Stimulated activated CD8-positive, alpha-beta memory T cell treated with anti-CD3 and anti-CD28 coated beads, Interleukin-4, amount 100 ng/mL, for 48 hours (primary cell): ENCODE data around the gene CPXM2.

Source experiments
- DNase-seq: peaks from one replicate; pipeline ENCODE4 v3.0.0-alpha.2; 2020

The CPXM2 gene

GRCh38 chr10:123729523-123729922 lies 162.1 kb downstream of the CPXM2 start:
- no peak for DNase-seq

GRCh38 chr10:123726836-123727235 lies 164.8 kb downstream of the CPXM2 start:
- no peak for DNase-seq

- no peak for DNase-seq
These were observed 165.2 kb downstream of the CPXM2 start for GRCh38 chr10:123726381-123726780.

- DNase-seq, result no peak
These were observed 166.9 kb downstream of the CPXM2 start for GRCh38 chr10:123724747-123725146.

- no peak for DNase-seq
These were observed 169.3 kb downstream of the CPXM2 start for GRCh38 chr10:123722351-123722750.

GRCh38 chr10:123721441-123722049 lies 170.1 kb downstream of the CPXM2 start:
- DNase-seq, result no peak

- DNase-seq, result no peak
These were observed 171.1 kb downstream of the CPXM2 start for GRCh38 chr10:123720536-123720935.

GRCh38 chr10:123718544-123719060 lies 173.0 kb downstream of the CPXM2 start:
- no peak for DNase-seq

- no peak for DNase-seq
These were observed 174.3 kb downstream of the CPXM2 start for GRCh38 chr10:123717336-123717735.

- DNase-seq, result no peak
These were observed 176.1 kb downstream of the CPXM2 start for GRCh38 chr10:123715546-123715945.

- DNase-seq, result no peak
These were observed 185.4 kb downstream of the CPXM2 start for GRCh38 chr10:123706236-123706635.

GRCh38 chr10:123704812-123705211 lies 186.8 kb downstream of the CPXM2 start:
- no peak for DNase-seq

GRCh38 chr10:123704076-123704475 lies 187.5 kb downstream of the CPXM2 start:
- no peak for DNase-seq

- no peak for DNase-seq
These were observed 188.3 kb downstream of the CPXM2 start for GRCh38 chr10:123703195-123703790.
